Tibial nerve (tissue), 4 donors: ENCODE measurements around the gene THBS3. TPM values are rescaled to one million over a fixed set of nuclear protein-coding genes. Genes with fewer than 3 reads are reported as not detected.

Experiments used
- DNase-seq, 2 donors: peaks; one replicate each; pipeline ENCODE4 v3.0.0-alpha.2; 2019; ENCODE audit warnings: low spot score in 2 of 2
- H3K27ac ChIP-seq, 4 donors: fragments of 200-600 bp; sonication (generic) in 3 of 4; one replicate each; pipeline ENCODE4 v1.5.1; 2017 to 2019; ENCODE audit warnings: mild to moderate bottlenecking in 1 of 4
- H3K27me3 ChIP-seq, 2 donors: fragments of 200-600 bp; sonication (generic) in 1 of 2; one replicate each; pipeline versions ENCODE4 v1.5.1 to v1.6.0; 2017 to 2019
- H3K36me3 ChIP-seq, 3 donors: fragments of 200-600 bp; sonication (generic); one replicate each; pipeline ENCODE4 v1.5.1; 2018 to 2019
- H3K4me1 ChIP-seq, 4 donors: fragments of 200-600 bp; sonication (generic) in 3 of 4; one replicate each; pipeline ENCODE4 v1.5.1; 2017 to 2019
- H3K4me3 ChIP-seq, 4 donors: fragments of 200-600 bp; sonication (generic) in 3 of 4; one replicate each; pipeline ENCODE4 v1.5.1; 2017 to 2019; ENCODE audit warnings: mild to moderate bottlenecking in 1 of 4, moderate library complexity in 1 of 4
- H3K9me3 ChIP-seq, 4 donors: fragments of 200-600 bp; sonication (generic) in 3 of 4; one replicate each; pipeline ENCODE4 v1.5.1; 2017 to 2019
- EP300 ChIP-seq, 2 donors: sonication (generic); formaldehyde crosslinking; IDR thresholded peaks; one replicate each; pipeline ENCODE4 v1.6.1; 2017; ENCODE audit warnings: antibody characterized with exemption in 2 of 2, mild to moderate bottlenecking in 1 of 2
- POLR2A ChIP-seq, 2 donors: fragments of 450-650 bp; IDR thresholded peaks; one replicate each; pipeline ENCODE4 v1.6.1; 2017; ENCODE audit warnings: antibody characterized with exemption in 2 of 2, mild to moderate bottlenecking in 2 of 2, moderate library complexity in 2 of 2
- WGBS, 2 donors: methylation state at CpG; one replicate each; pipeline ENCODE4 v1.1.5; 2018; 5-methylcytosine and 5-hydroxymethylcytosine counted together
- total RNA-seq, 4 donors: library from RNA; depleted of rRNA; stranded (reverse); fragments of >200 nt; gene quantifications; one replicate each; pipeline ENCODE4 v1.1.0, GENCODE V29; 2016
- TF ChIP-seq, protein P1 (sequence below), 5 experiments: fragments of 200-600 bp in 3 of 5; fragments of 450-650 bp in 2 of 5; sonication (generic) in 3 of 5; IDR thresholded peaks; one replicate each; pipeline ENCODE4 v1.5.1; 2016 to 2019; ENCODE audit warnings: antibody characterized with exemption in 5 of 5, mild to moderate bottlenecking in 3 of 5, moderate library complexity in 2 of 5

Gene THBS3
- total RNA-seq, 4 donors from 2014 or later = 33.9 to 119 (median 52.6) TPM

- WGBS, 2 donors = 79 to 82% methylated on average over 4 of the region's 4 CpGs
- no peaks in the 10 kb centered on the region for H3K9me3 ChIP-seq
- H3K27ac ChIP-seq = peak overlapping the region in 1 of 4 donors; percentile 100
- peaks cover 0 to 42% (median 23%) of the 10 kb centered on the region in 4 donors for H3K4me1 ChIP-seq
- no peak overlapping the region for H3K4me3 ChIP-seq
- peaks cover 0 to 32% (median 0%) of the 10 kb centered on the region in 3 donors for H3K36me3 ChIP-seq
- H3K27me3 ChIP-seq = no peaks in the 10 kb centered on the region
- TF ChIP-seq, protein P1, sequence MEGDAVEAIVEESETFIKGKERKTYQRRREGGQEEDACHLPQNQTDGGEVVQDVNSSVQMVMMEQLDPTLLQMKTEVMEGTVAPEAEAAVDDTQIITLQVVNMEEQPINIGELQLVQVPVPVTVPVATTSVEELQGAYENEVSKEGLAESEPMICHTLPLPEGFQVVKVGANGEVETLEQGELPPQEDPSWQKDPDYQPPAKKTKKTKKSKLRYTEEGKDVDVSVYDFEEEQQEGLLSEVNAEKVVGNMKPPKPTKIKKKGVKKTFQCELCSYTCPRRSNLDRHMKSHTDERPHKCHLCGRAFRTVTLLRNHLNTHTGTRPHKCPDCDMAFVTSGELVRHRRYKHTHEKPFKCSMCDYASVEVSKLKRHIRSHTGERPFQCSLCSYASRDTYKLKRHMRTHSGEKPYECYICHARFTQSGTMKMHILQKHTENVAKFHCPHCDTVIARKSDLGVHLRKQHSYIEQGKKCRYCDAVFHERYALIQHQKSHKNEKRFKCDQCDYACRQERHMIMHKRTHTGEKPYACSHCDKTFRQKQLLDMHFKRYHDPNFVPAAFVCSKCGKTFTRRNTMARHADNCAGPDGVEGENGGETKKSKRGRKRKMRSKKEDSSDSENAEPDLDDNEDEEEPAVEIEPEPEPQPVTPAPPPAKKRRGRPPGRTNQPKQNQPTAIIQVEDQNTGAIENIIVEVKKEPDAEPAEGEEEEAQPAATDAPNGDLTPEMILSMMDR (IDR thresholded peaks at IDR 0.05) = no peak
- TF ChIP-seq EP300 (IDR thresholded peaks at IDR 0.05) (no peak), POLR2A (IDR thresholded peaks at IDR 0.05) (no peak)
- no peak for DNase-seq
Measured at GRCh38 chr1:155210314-155211104, 2.8 kb upstream of the THBS3 start.

- Histone ChIP-seq H3K9me3 (no peaks in the 10 kb centered on the region), H3K27ac (peak overlapping the region; percentile 97 to 100 (median 100)), H3K27me3 (no peaks in the 10 kb centered on the region), H3K4me3 (peak overlapping the region; percentile 69 to 97 (median 86)), H3K4me1 (peaks cover 0 to 46% (median 23%) of the 10 kb centered on the region in 4 donors), H3K36me3 (peaks cover 0 to 31% (median 5%) of the 10 kb centered on the region in 3 donors)
- DNase-seq = no peak
- WGBS, 2 donors = 3 to 6% methylated on average over 9 to 13 of the region's 13 CpGs
- TF ChIP-seq POLR2A (IDR thresholded peaks at IDR 0.05) (no peak), EP300 (IDR thresholded peaks at IDR 0.05) (no peak)
- TF ChIP-seq, protein P1 (IDR thresholded peaks at IDR 0.05) = no peak
Measured at GRCh38 chr1:155209312-155209721, 1.6 kb upstream of the THBS3 start.

DNA sequence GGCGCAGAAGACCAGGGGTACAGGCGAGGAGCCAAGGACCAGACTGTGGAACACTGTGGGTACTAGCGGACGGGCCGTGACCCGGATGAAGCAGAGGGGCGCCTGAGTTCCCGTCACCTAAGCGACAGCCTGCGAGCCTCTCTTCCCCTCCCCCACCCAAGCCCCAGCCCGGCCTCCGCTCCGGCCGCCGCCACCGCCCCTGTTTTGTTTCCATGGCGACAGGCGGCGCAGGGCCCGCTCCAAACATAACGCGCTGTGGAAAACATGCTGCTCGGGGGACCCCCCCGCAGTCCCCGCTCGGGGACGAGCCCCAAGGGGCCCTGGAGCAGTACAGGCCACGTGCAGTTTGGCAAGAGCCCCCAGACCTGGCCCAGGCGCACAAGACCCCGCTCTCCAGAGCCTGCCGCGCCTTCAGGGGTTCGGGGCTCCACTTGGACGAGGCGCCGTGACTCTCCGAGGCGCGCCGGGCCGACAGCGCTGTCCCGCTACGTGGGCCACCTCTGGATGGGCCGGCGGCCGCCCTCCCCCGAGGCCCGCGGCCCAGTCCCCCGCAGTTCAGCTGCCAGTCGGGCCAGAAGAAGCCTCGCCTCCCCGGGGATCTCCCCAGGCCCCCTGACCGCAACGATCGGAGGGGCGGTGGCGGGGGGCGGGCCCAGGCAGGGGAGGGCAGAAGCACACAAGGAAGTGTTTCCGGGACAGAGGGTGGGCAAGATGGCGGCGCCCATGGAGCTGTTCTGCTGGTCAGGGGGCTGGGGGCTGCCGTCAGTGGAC lies 1.0 kb upstream of the THBS3 start, which contains the start of gene MTX1:
MTX1 (plus strand) TSS at position 155 of the 771 bp plus-strand sequence; CDS start at position 265, 110 bp downstream.
- Histone ChIP-seq H3K27ac (peak within 1 kb of the TSS; percentile 97 to 100 (median 100)), H3K36me3 (peaks cover 0 to 35% (median 5%) of the 10 kb centered on the region in 3 donors), H3K27me3 (no peaks in the 10 kb centered on the region), H3K9me3 (no peaks in the 10 kb centered on the region), H3K4me3 (peak within 1 kb of the TSS; percentile 69 to 97 (median 86)), H3K4me1 (peaks cover 0 to 46% (median 23%) of the 10 kb centered on the region in 4 donors)
- TF ChIP-seq, protein P1 (IDR thresholded peaks at IDR 0.05) = peak in 1 of 5 experiments; percentile 46
- TF ChIP-seq POLR2A (IDR thresholded peaks at IDR 0.05) = peak; percentile 4 to 64
- TF ChIP-seq EP300 (IDR thresholded peaks at IDR 0.05) = peak; percentile 73 to 90
- WGBS, 2 donors = 0% methylated on average over 29 to 47 of the region's 64 CpGs
- DNase-seq = peak; percentile 84 to 86

DNA sequence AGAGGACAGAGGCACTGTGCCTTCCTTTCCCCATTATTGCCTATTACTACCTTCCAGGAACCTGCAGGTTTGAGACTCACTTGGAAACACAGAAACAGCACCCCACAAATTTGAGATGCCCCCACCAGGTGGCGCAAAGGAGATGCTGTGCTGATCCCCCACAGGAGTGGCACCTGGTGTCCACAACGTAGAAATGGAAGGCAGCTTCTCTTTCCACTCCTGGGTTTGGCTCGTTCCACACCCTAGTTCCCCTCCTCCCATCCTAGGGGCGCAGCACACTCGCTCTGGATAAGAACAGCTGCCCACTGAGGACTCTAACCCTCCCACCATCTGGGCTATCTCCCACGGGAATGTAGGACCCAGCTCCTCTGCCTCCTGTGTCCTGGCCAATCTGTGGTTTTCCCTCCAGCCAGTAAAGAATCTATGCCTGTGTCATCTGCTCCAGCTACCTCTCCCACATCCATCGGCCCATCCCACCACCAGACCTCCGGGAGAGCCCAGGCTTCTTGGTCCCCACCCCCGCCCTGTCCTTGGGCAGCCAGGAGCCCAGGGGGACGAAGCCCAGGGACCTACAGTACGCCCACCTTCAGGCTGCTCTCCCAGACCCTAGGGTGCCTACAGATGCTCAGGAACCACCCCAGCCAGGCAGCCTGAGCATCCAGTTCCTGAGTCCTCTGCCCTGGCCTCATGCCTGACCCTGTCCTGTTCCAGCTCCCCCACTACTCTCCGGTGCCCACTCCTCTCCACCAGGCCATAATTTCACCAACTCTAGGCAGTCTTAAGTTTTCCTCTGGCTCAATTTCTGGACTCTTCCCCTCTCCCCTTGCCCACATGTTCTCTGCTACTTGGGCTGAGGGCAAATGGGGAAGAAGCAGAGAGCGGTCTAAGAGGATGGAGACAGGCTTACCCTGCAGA lies 549 bp downstream of the THBS3 start:
- DNase-seq = peak; percentile 81 to 94
- peaks cover 0 to 46% (median 23%) of the 10 kb centered on the region in 4 donors for H3K4me1 ChIP-seq

More for the DNA sequence above, 549 bp downstream of the THBS3 start:
- WGBS, 2 donors = 8 to 15% methylated on average over 10 to 13 of the region's 13 CpGs
- TF ChIP-seq, protein P1 (IDR thresholded peaks at IDR 0.05) = peak; percentile 73 to 93 (median 84)
- TF ChIP-seq POLR2A (IDR thresholded peaks at IDR 0.05) (peak in 1 of 2 donors; percentile 45), EP300 (IDR thresholded peaks at IDR 0.05) (peak in 1 of 2 donors; percentile 56)
- peak overlapping the region; percentile 97 to 100 (median 100) for H3K27ac ChIP-seq
- no peaks in the 10 kb centered on the region for H3K9me3 ChIP-seq
- H3K27me3 ChIP-seq = no peaks in the 10 kb centered on the region
- H3K36me3 ChIP-seq = peaks cover 0 to 48% (median 5%) of the 10 kb centered on the region in 3 donors
- H3K4me3 ChIP-seq = peak overlapping the region; percentile 69 to 97 (median 86)
